Measurements from ENCODE around the gene MPRIP.

Gene MPRIP

DNA sequence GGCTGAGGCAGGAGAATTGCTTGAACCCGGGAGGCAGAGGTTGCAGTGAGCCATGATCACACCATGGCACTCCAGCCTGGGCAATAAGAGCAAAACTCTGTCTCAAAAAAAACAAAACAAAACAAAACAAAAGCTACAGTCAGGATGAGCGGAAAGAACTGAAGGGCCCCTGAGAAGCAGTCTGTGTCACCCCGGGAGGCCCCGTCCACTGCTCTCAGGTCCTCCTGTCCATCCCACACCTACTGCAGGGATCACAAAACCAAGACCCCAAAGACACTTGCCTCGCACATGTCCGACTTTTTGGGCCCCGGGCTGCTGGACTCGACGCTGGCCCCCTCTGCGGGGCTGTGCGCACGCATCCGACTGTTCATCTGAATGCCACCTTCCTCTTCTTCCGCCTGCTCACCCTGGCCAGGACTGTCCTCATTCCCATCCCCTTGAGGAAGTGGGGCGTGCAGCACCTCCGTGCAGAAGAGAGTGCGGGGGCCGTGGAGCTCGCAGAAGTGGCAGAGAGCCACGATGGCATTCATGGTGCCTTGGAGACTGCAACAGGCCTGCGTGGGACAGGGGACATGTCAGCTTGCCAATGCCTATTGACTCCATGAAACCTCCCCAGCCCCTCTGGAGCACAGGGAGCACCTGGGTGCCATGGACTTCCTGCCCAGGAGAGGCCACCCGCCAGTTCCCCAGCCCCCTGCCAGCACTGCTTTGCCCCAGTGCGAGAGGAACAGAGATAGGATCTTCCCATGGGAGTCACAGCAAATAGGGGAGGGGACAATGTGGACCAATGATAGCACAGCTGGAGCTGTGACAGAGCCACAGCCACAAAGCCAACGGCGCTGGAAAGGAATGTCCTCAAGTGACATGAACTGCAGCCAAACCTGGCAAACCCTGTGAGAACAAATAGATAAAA is 185.6 kb downstream of the MPRIP start:
- in situ Hi-C loops (cut with HindIII; ENCODE audit: low sequenced_read_pairs): no loop called here
- H3K4me3 ChIP-seq (ENCODE audit: low read depth, low read length): no peak overlapping the region
- no peak for DNase-seq (ENCODE audit: low read depth, low spot score)
- TF ChIP-seq, protein P1, sequence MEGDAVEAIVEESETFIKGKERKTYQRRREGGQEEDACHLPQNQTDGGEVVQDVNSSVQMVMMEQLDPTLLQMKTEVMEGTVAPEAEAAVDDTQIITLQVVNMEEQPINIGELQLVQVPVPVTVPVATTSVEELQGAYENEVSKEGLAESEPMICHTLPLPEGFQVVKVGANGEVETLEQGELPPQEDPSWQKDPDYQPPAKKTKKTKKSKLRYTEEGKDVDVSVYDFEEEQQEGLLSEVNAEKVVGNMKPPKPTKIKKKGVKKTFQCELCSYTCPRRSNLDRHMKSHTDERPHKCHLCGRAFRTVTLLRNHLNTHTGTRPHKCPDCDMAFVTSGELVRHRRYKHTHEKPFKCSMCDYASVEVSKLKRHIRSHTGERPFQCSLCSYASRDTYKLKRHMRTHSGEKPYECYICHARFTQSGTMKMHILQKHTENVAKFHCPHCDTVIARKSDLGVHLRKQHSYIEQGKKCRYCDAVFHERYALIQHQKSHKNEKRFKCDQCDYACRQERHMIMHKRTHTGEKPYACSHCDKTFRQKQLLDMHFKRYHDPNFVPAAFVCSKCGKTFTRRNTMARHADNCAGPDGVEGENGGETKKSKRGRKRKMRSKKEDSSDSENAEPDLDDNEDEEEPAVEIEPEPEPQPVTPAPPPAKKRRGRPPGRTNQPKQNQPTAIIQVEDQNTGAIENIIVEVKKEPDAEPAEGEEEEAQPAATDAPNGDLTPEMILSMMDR (IDR thresholded peaks at IDR 0.05; ENCODE audit: low read depth, low read length): no peak

DNA sequence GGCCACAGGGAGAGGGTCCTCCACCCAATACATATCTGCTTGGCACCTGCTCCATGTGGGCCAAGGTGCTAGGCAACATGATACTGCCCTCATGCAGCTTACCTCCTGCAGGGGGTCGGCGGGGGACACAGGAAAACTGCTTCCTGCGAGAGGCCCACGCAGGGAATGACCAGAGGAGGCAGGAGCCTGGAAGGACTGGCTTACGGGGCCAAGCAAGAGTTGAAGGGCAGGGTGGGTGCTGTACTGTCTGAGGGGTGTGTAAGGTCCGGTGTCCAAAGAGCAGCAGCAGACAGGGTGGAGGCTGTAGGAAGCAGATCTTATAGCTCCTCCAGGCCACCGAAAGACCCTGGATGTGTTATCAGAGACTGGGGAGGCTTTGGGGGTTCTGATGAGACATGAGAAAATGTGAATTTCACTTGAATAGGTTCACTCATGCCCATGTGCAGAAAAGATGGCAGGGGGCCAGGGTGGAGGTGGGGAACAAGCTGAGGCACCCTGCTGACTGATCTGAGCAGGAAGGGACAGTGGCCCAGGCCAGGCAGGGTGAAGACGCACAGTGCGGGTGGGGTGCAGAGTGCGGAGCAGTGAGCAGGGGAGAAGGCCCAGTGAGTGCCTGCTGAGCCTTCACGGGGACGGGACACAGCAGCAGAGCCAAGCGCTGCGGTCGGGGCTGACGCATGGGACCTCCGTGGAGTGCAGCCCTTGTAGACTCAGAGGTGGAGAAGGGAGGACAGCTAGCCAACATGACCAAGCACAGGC is 186.4 kb downstream of the MPRIP start:
- TF ChIP-seq, protein P1 (IDR thresholded peaks at IDR 0.05; ENCODE audit: low read depth, low read length): no peak
- in situ Hi-C loops (cut with HindIII; ENCODE audit: low sequenced_read_pairs): no loop called here
- DNase-seq (ENCODE audit: low read depth, low spot score): no peak
- no peak overlapping the region for H3K4me3 ChIP-seq (ENCODE audit: low read depth, low read length)

DNA sequence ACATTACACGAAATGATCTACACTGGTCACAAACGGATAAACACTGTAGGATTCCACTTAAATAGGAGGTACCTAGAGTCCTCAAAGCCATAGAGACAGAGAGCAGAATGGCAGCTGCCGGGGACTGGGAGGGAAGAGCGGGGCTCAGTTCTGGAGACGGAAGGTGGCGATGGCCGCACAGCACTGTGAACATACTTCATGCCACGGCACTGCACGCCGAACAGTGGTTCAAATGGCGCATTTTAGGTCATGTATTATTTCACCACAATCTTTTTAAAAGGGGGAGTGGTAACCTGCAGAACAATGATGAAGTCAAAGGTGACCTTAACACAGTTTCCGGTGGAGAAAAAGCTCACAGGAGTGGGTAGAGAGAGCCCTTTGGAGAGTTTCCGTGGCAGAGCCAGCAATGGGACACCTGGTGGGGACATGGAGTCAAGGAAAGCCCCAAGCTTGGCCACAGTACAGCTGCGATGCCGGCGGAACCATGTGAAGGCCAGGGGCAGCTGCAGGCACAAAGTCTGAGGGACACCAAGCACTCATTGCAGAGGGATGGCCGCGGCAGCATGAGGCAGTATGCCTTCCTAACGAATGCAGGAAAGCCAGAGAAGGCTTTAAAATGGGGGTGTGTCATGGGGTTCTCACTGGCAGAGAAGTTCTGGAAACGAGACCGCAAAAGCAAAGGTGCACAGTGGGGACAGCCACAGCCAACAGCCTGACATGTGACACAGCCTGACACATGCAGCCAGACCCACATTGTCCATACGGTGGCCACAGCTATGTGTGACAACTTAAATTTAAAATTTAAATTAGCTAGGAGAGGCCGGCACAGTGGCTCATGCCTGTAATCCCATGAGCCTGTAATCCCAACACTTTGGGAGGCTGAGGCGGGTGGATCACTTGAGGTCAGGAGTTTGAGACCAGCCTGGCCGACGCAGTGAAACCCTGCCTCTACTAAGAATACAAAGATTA is 187.4 kb downstream of the MPRIP start:
- in situ Hi-C loops (cut with HindIII; ENCODE audit: low sequenced_read_pairs): no loop called here
- DNase-seq (ENCODE audit: low read depth, low spot score): no peak
- no peak overlapping the region for H3K4me3 ChIP-seq (ENCODE audit: low read depth, low read length)
- TF ChIP-seq, protein P1 (IDR thresholded peaks at IDR 0.05; ENCODE audit: low read depth, low read length): no peak

DNA sequence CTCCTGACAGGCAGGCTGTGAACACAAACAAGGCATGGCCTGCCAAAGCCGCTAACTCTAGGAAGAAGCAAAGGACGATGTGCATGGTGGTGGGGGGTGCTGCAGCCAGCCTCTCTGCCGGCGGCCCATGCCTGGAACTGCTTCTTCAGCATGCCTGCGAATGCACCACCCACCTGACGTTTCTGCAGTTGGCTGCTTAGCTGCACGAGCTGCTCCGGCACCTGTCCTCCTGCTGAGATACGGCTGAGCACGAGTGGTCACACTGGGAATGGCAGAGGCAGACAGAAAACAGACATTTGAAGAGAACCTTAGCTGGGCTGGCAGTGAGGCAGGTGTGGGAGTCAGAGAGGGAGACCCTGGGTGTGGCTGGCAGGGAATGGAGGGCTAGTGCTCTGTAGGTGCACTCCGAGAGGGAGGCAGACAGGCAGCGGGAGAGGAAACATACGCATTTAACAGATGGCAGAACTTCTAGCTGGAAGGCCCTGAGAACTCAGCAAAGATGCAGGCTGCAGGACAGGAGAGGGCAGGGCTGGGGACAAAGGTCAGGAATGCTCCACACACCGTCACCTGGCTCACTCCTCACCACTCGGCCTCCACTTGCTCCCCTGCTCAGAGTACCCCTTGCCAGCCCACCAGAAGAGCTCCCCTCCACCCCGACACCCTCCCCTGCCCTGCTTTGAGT is 189.5 kb downstream of the MPRIP start:
- in situ Hi-C loops (cut with HindIII; ENCODE audit: low sequenced_read_pairs): no loop called here
- no peak overlapping the region for H3K4me3 ChIP-seq (ENCODE audit: low read depth, low read length)
- TF ChIP-seq, protein P1 (IDR thresholded peaks at IDR 0.05; ENCODE audit: low read depth, low read length): no peak
- DNase-seq (ENCODE audit: low read depth, low spot score): no peak

DNA sequence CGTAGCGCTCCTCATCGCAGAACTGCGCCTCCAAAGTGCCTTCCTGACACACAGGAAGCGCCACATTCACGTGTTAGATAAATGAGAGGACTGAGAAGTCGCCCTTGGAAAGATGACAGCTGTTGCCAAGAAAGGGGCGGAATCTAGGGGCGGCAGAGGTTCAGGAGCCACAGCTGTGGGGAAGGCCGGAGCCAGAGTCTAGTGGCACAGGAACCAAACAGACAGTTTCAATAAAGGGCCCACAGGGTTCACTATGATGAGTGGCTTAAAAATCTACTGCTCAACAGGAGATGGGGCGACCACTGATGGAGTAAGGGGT is 190.0 kb downstream of the MPRIP start:
- DNase-seq (ENCODE audit: low read depth, low spot score): no peak
- in situ Hi-C loops (cut with HindIII; ENCODE audit: low sequenced_read_pairs): no loop called here
- TF ChIP-seq, protein P1 (IDR thresholded peaks at IDR 0.05; ENCODE audit: low read depth, low read length): no peak
- H3K4me3 ChIP-seq (ENCODE audit: low read depth, low read length): no peak overlapping the region

Data from astrocyte of the spinal cord (primary cell).